Psoas muscle (tissue), 8 donors: Measurements from ENCODE around the gene GALNT17. TPM values are rescaled to one million over a fixed set of nuclear protein-coding genes. Genes with fewer than 3 reads are reported as not detected.
"Not testable (repeated sequence)": the region's sequence is repeated elsewhere in the genome, so short reads cannot be mapped to it uniquely, and the experiment has no call there.

Experiments used
- ATAC-seq, 4 donors: fragments of 200-7000 bp; cut with Tn5 transposase; one replicate each; pipeline ENCODE4 v1.9.1; 2020; ENCODE audit warnings: moderate library complexity in 3 of 4, mild to moderate bottlenecking in 2 of 4
- DNase-seq, 2 donors: peaks; one replicate each; pipeline ENCODE4 v3.0.0-alpha.2; 2020
- H3K27ac ChIP-seq: fragments of 200-600 bp; one replicate; pipeline ENCODE4 v1.8.0; 2022
- H3K27me3 ChIP-seq, 3 donors: fragments of 200-600 bp in 1 of 3; one replicate each; pipeline versions ENCODE4 v1.6.1 to v1.8.0; 2013 to 2022; ENCODE audit warnings: low read length in 2 of 3, mild to moderate bottlenecking in 2 of 3, moderate library complexity in 1 of 3; ENCODE audit not compliant: insufficient read depth in 3 of 3
- H3K36me3 ChIP-seq, 2 donors: fragments of 200-600 bp in 1 of 2; one replicate each; pipeline versions ENCODE4 v1.6.1 to v1.8.0; 2013 to 2022; ENCODE audit warnings: low read depth in 1 of 2, mild to moderate bottlenecking in 1 of 2, moderate library complexity in 1 of 2; ENCODE audit not compliant: insufficient read depth in 1 of 2
- H3K4me1 ChIP-seq: fragments of 200-600 bp; one replicate; pipeline ENCODE4 v1.8.0; 2022
- H3K4me3 ChIP-seq: fragments of 200-600 bp; one replicate; pipeline ENCODE4 v1.8.0; 2022; ENCODE audit warnings: mild to moderate bottlenecking
- H3K9me3 ChIP-seq: fragments of 200-600 bp; one replicate; pipeline ENCODE4 v1.8.0; 2022
- CTCF ChIP-seq: fragments of 200-600 bp; IDR thresholded peaks from one replicate; pipeline ENCODE4 v1.8.0; 2022; ENCODE audit warnings: antibody characterized with exemption
- WGBS, 3 donors: extraction: QIAGEN DNeasy Blood & Tissue Kit; methylation state at CpG; one replicate each; pipeline versions ENCODE4 v1.1.6 to v1.1.7; 2013; 5-methylcytosine and 5-hydroxymethylcytosine counted together
- intact Hi-C, 2 donors: fragments of 100-400 bp; cut with DNase I; formaldehyde crosslinking; loops; one replicate each; pipeline versions ENCODE4 v1.11.0 to v1.14.2; 2022
- polyA plus RNA-seq, 3 donors: library from polyadenylated mRNA; stranded (reverse); fragments of 200-250 nt; gene quantifications; one replicate each; pipeline ENCODE4 v1.2.3, GENCODE V29; 2013
- total RNA-seq, 4 donors: library from RNA; stranded (reverse); fragmentation: NEBNext Ultra II Directional in 2 of 4; extraction: Animal tissue kit (Norgen Biotek cat#: 25700) in 2 of 4; gene quantifications; one replicate each; pipeline versions ENCODE4 v1.2.1 to v1.2.4, GENCODE V29; 2021 to 2023
- donor health status: healthy with polysubstance abuse.
- donor health status: DM: no; HTN: no; CAD: no; lungs with moderate emphysema.
- donor health status: Bipolar disorder and iron deficiency.
- donor health status: healthy.
- donor health status: DM: yes; HTN: yes; CAD: no.
- donor health status: DM: no; HTN: no; CAD: no.
- donor health status: DM: no; HTN: no; CAD: no.
- donor health status: DM: yes; HTN: yes; CAD: no.

GALNT17 gene
- total and polyA plus RNA-seq, 7 donors, result 0.17 to 3.5 (median 0.65) TPM

- no peak overlapping the region for H3K4me3 ChIP-seq
- WGBS, 3 donors, result 35 to 42% (median 36%) methylated on average over 7 of the region's 7 CpGs
- H3K9me3 ChIP-seq, result no peaks in the 10 kb centered on the region
- no peaks in the 10 kb centered on the region for H3K4me1 ChIP-seq
- peak; percentile 27 to 55 (median 52) for ATAC-seq
- intact Hi-C loops, result loop anchor here (1.0 to 10.0 kb wide), 4 partner anchors 121 to 909 kb away; partner anchors contain the start of gene GALNT17 (in 1 of the 2)
- TF ChIP-seq CTCF, result peak; percentile 82
- no peak overlapping the region for H3K27ac ChIP-seq
- peak; percentile 50 to 62 for DNase-seq
- no peaks in the 10 kb centered on the region for H3K36me3 ChIP-seq
- H3K27me3 ChIP-seq, result peaks cover 0 to 4% (median 0%) of the 10 kb centered on the region in 3 donors
Observed at GRCh38 chr7:71735961-71736556, 604.1 kb downstream of the GALNT17 start.

- not testable (repeated sequence) for H3K27me3 ChIP-seq, H3K4me3 ChIP-seq, H3K27ac ChIP-seq, H3K36me3 ChIP-seq, ATAC-seq, DNase-seq, H3K9me3 ChIP-seq, H3K4me1 ChIP-seq
- WGBS, 3 donors, result 84 to 90% (median 87%) methylated on average over 24 to 41 of the region's 42 CpGs
- intact Hi-C loops, result loop anchor here (5.0 to 10.0 kb wide), 3 partner anchors 123 to 911 kb away; partner anchors contain the start of gene GALNT17 (in 1 of the 2)
Observed at GRCh38 chr7:71737931-71738540, 606.1 kb downstream of the GALNT17 start.

- no peak for TF ChIP-seq CTCF
- H3K9me3 ChIP-seq, result no peaks in the 10 kb centered on the region
- WGBS, 3 donors, result 56 to 66% (median 60%) methylated on average over 10 of the region's 10 CpGs
- intact Hi-C loops, result loop anchor here (5.0 to 10.0 kb wide), 3 partner anchors 125 to 912 kb away; partner anchors contain the start of gene GALNT17 (in 1 of the 2)
- no peaks in the 10 kb centered on the region for H3K36me3 ChIP-seq
- no peak overlapping the region for H3K4me3 ChIP-seq
- ATAC-seq (no peak), DNase-seq (no peak)
- H3K4me1 ChIP-seq, result no peaks in the 10 kb centered on the region
- no peak overlapping the region for H3K27ac ChIP-seq
- H3K27me3 ChIP-seq, result peaks cover 0 to 4% (median 0%) of the 10 kb centered on the region in 3 donors
Observed at GRCh38 chr7:71739520-71740173, 607.7 kb downstream of the GALNT17 start.

GRCh38 chr7:71740174-71740560, 608.2 kb downstream of the GALNT17 start:
- H3K4me1 ChIP-seq, result no peaks in the 10 kb centered on the region
- TF ChIP-seq CTCF, result no peak
- intact Hi-C loops, result no loop called here
- no peaks in the 10 kb centered on the region for H3K36me3 ChIP-seq
- no peaks in the 10 kb centered on the region for H3K27me3 ChIP-seq
- no peaks in the 10 kb centered on the region for H3K9me3 ChIP-seq
- no peak overlapping the region for H3K4me3 ChIP-seq
- 54 to 69% (median 57%) methylated on average over 5 of the region's 5 CpGs for WGBS, 3 donors
- DNase-seq, result no peak
- no peak overlapping the region for H3K27ac ChIP-seq
- no peak for ATAC-seq

- no peak overlapping the region for H3K27ac ChIP-seq
- ATAC-seq (no peak), DNase-seq (no peak)
- no peaks in the 10 kb centered on the region for H3K4me1 ChIP-seq
- 82 to 86% (median 85%) methylated on average over 5 of the region's 5 CpGs for WGBS, 3 donors
- H3K4me3 ChIP-seq, result no peak overlapping the region
- intact Hi-C loops, result no loop called here
- no peaks in the 10 kb centered on the region for H3K9me3 ChIP-seq
- no peaks in the 10 kb centered on the region for H3K36me3 ChIP-seq
- H3K27me3 ChIP-seq, result peaks cover 0 to 7% (median 0%) of the 10 kb centered on the region in 3 donors
- TF ChIP-seq CTCF, result no peak
Observed at GRCh38 chr7:71746006-71746405, 614.1 kb downstream of the GALNT17 start.
